HG02763 (cell line): ENCODE results near the gene WRNIP1.
"Not testable (repeated sequence)": the region's sequence is repeated elsewhere in the genome, so short reads cannot be mapped to it uniquely, and the experiment has no call there.

Source experiments
- ATAC-seq: cut with Tn5 transposase; IDR thresholded peaks from one replicate; pipeline ENCODE4 v1.9.1; 2021; ENCODE audit warnings: mild to moderate bottlenecking, moderate library complexity; ENCODE audit not compliant: unreplicated experiment

WRNIP1 gene

GRCh38 chr6:2760882-2761842, 4.0 kb upstream of the WRNIP1 start:
- ATAC-seq, result no peak

GRCh38 chr6:2762868-2763267, 2.3 kb upstream of the WRNIP1 start:
- not testable (repeated sequence) for ATAC-seq

GRCh38 chr6:2763345-2763841, 1.8 kb upstream of the WRNIP1 start:
- ATAC-seq, result no peak

- no peak for ATAC-seq
Measured at GRCh38 chr6:2763876-2764540, 1.2 kb upstream of the WRNIP1 start.

- ATAC-seq, result peak; percentile 58
Measured at GRCh38 chr6:2764610-2765165, 505 bp upstream of the WRNIP1 start.

GRCh38 chr6:2765896-2766766, 938 bp downstream of the WRNIP1 start:
- ATAC-seq, result peak; percentile 25

- no peak for ATAC-seq
Measured at GRCh38 chr6:2766767-2767656, 1.8 kb downstream of the WRNIP1 start.

GRCh38 chr6:2767657-2768524, 2.7 kb downstream of the WRNIP1 start:
- ATAC-seq, result no peak

GRCh38 chr6:2768696-2769095, 3.5 kb downstream of the WRNIP1 start:
- ATAC-seq, result no peak

GRCh38 chr6:2770171-2770570, 5.0 kb downstream of the WRNIP1 start:
- ATAC-seq, result no peak

GRCh38 chr6:2771079-2771478, 5.9 kb downstream of the WRNIP1 start:
- ATAC-seq, result no peak

- no peak for ATAC-seq
Measured at GRCh38 chr6:2772840-2773239, 7.6 kb downstream of the WRNIP1 start.

GRCh38 chr6:2773449-2773848, 8.3 kb downstream of the WRNIP1 start:
- no peak for ATAC-seq

GRCh38 chr6:2775003-2775402, 9.8 kb downstream of the WRNIP1 start:
- ATAC-seq, result no peak

GRCh38 chr6:2777249-2777648, 12.1 kb downstream of the WRNIP1 start:
- ATAC-seq, result no peak

- no peak for ATAC-seq
Measured at GRCh38 chr6:2780102-2780737, 15.0 kb downstream of the WRNIP1 start.

GRCh38 chr6:2781685-2782355, 16.6 kb downstream of the WRNIP1 start:
- ATAC-seq, result no peak

- ATAC-seq, result no peak
Measured at GRCh38 chr6:2782356-2782708, 17.1 kb downstream of the WRNIP1 start.
